Neural cell (in vitro differentiated cells): ENCODE results near the gene ZSWIM1. TPM values are rescaled to one million over a fixed set of nuclear protein-coding genes. Genes with fewer than 3 reads are reported as not detected.

Experiments
- H2AFZ ChIP-seq: fragments of 200-600, 300-800 bp; sonication (generic), shearing (Covaris generic); 2 replicates; pipeline ENCODE4 v1.6.0; 2014; ENCODE audit warnings: low read depth, mild to moderate bottlenecking, antibody characterized with exemption, low read length, moderate library complexity
- H3F3A ChIP-seq: fragments of 200-600 bp; shearing (Covaris generic); 2 replicates; pipeline ENCODE4 v1.6.1; 2016; ENCODE audit warnings: mild to moderate bottlenecking, moderate library complexity, mixed read lengths, antibody characterized with exemption, low read length; ENCODE audit not compliant: insufficient read depth, poor library complexity, severe bottlenecking
- H3K27ac ChIP-seq: fragments of 200-600, 300-800 bp; sonication (generic), shearing (Covaris generic); 2 replicates; pipeline ENCODE4 v1.5.1; 2014; ENCODE audit warnings: mild to moderate bottlenecking, low read length, moderate library complexity
- H3K27me3 ChIP-seq: fragments of 300-800, 200-600 bp; sonication (generic), shearing (Covaris generic); 2 replicates; pipeline ENCODE4 v1.6.0; 2014; ENCODE audit warnings: mild to moderate bottlenecking, low read depth, low read length, moderate library complexity; ENCODE audit not compliant: insufficient read depth
- H3K36me3 ChIP-seq: fragments of 300-800, 200-600 bp; sonication (generic), shearing (Covaris generic); 2 replicates; pipeline ENCODE4 v1.5.1; 2014; ENCODE audit warnings: mild to moderate bottlenecking, antibody characterized with exemption, low read length, moderate library complexity; ENCODE audit not compliant: insufficient read depth
- H3K4me2 ChIP-seq: fragments of 300-800, 200-600 bp; sonication (generic), shearing (Covaris generic); 2 replicates; pipeline ENCODE4 v1.6.0; 2014; ENCODE audit warnings: mild to moderate bottlenecking, low read length
- H3K4me3 ChIP-seq: fragments of 300-800, 200-600 bp; sonication (generic), shearing (Covaris generic); 2 replicates; pipeline ENCODE4 v1.5.1; 2014; ENCODE audit warnings: mild to moderate bottlenecking, low read length, moderate library complexity
- H3K79me2 ChIP-seq: fragments of 200-600 bp; shearing (Covaris generic); replicated peaks from 2 replicates; pipeline ENCODE4 v1.6.0; 2014; ENCODE audit warnings: mild to moderate bottlenecking, low read length, moderate library complexity; ENCODE audit not compliant: insufficient read depth
- H3K9ac ChIP-seq: fragments of 300-800, 200-600 bp; sonication (generic), shearing (Covaris generic); 2 replicates; pipeline ENCODE4 v1.6.1; 2016; ENCODE audit warnings: mild to moderate bottlenecking, low read length, mixed read lengths
- H3K9me2 ChIP-seq: fragments of 200-600 bp; shearing (Covaris generic); 2 replicates; pipeline ENCODE4 v1.6.1; 2016; ENCODE audit warnings: mild to moderate bottlenecking, low read length, mixed read lengths; ENCODE audit not compliant: insufficient read depth
- H3K9me3 ChIP-seq: fragments of 200-600, 300-800 bp; sonication (generic), shearing (Covaris generic); 2 replicates; pipeline ENCODE4 v1.6.1; 2016; ENCODE audit warnings: mild to moderate bottlenecking, mixed run types, low read length, moderate library complexity, mixed read lengths
- H4K20me1 ChIP-seq: fragments of 200-600 bp; shearing (Covaris generic); 2 replicates; pipeline ENCODE4 v1.6.1; 2016; ENCODE audit warnings: mild to moderate bottlenecking, mixed run types; ENCODE audit not compliant: insufficient read depth
- EP300 ChIP-seq: fragments of 450-650 bp; conservative IDR thresholded peaks from 2 replicates; pipeline ENCODE4 v1.6.1; 2014; ENCODE audit warnings: antibody characterized with exemption, mild to moderate bottlenecking, moderate library complexity; ENCODE audit not compliant: poor library complexity, severe bottlenecking
- EZH2 ChIP-seq: fragments of 200-600, 300-800 bp; shearing (Covaris generic), sonication (generic); IDR thresholded peaks from 2 replicates; pipeline ENCODE4 v1.6.1; 2014; ENCODE audit warnings: antibody characterized with exemption, low read length, borderline replicate concordance, mild to moderate bottlenecking; ENCODE audit not compliant: insufficient read depth, poor library complexity, severe bottlenecking
- MXI1 ChIP-seq: fragments of 450-650 bp; conservative IDR thresholded peaks from 2 replicates; pipeline ENCODE4 v1.6.1; 2014; ENCODE audit warnings: antibody characterized with exemption, mild to moderate bottlenecking; ENCODE audit not compliant: poor library complexity, severe bottlenecking
- POLR2AphosphoS5 ChIP-seq: IDR thresholded peaks from 2 replicates; pipeline ENCODE4 v1.6.1; 2012
- RAD21 ChIP-seq: fragments of 450-650 bp; conservative IDR thresholded peaks from 2 replicates; pipeline ENCODE4 v1.6.1; 2014; ENCODE audit warnings: antibody characterized with exemption, mild to moderate bottlenecking, moderate library complexity
- SMC3 ChIP-seq: fragments of 450-650 bp; conservative IDR thresholded peaks from 2 replicates; pipeline ENCODE4 v1.6.1; 2014; ENCODE audit warnings: antibody characterized with exemption, mild to moderate bottlenecking, moderate library complexity; ENCODE audit not compliant: poor library complexity
- TAF1 ChIP-seq: IDR thresholded peaks from 2 replicates; pipeline ENCODE4 v1.6.1; 2012; ENCODE audit warnings: low read depth
- polyA plus RNA-seq: library from polyadenylated mRNA; depleted of rRNA; stranded (reverse); fragments of >200 nt; gene quantifications from 2 replicates; pipeline ENCODE4 v1.2.3, GENCODE V29; 2014
- TF ChIP-seq, protein P1 (sequence below): fragments of 450-650 bp; IDR thresholded peaks from 2 replicates; pipeline ENCODE4 v1.5.1; 2014; ENCODE audit warnings: antibody characterized with exemption, mild to moderate bottlenecking, moderate library complexity; ENCODE audit not compliant: poor library complexity, severe bottlenecking
- TF ChIP-seq, protein P2 (sequence below): IDR thresholded peaks from 2 replicates; pipeline ENCODE4 v1.6.1; 2012; ENCODE audit warnings: borderline replicate concordance

Gene ZSWIM1
- polyA plus RNA-seq, 1 donor from 2014 or later = 3.3 TPM

DNA sequence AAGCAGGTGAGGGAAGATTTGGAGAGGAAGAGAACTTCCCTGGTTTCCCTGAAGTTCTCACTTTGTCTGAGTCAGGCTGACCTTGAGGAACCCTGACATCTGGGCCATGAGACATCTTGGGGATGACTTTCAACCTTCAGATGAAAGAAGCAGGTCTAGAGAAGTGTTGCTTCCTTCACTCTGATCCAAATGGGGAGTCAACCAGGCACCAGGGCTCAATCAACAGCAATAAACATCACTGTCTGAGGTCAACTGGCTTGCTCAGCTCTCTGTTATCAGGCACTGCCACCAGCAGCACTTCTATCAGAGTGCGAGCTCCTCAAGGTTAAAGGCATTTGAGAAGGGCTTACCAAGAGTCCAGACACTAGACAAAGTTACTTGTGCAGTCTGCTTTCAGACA is 30.1 kb upstream of the ZSWIM1 start:
- H3K27ac ChIP-seq = no peak overlapping the region
- no peaks in the 10 kb centered on the region for H3K36me3 ChIP-seq
- TF ChIP-seq POLR2AphosphoS5 (no peak), EZH2 (no peak), SMC3 (no peak), EP300 (no peak), RAD21 (no peak)
- TF ChIP-seq, protein P1, sequence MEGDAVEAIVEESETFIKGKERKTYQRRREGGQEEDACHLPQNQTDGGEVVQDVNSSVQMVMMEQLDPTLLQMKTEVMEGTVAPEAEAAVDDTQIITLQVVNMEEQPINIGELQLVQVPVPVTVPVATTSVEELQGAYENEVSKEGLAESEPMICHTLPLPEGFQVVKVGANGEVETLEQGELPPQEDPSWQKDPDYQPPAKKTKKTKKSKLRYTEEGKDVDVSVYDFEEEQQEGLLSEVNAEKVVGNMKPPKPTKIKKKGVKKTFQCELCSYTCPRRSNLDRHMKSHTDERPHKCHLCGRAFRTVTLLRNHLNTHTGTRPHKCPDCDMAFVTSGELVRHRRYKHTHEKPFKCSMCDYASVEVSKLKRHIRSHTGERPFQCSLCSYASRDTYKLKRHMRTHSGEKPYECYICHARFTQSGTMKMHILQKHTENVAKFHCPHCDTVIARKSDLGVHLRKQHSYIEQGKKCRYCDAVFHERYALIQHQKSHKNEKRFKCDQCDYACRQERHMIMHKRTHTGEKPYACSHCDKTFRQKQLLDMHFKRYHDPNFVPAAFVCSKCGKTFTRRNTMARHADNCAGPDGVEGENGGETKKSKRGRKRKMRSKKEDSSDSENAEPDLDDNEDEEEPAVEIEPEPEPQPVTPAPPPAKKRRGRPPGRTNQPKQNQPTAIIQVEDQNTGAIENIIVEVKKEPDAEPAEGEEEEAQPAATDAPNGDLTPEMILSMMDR = no peak
- TF ChIP-seq, protein P2, sequence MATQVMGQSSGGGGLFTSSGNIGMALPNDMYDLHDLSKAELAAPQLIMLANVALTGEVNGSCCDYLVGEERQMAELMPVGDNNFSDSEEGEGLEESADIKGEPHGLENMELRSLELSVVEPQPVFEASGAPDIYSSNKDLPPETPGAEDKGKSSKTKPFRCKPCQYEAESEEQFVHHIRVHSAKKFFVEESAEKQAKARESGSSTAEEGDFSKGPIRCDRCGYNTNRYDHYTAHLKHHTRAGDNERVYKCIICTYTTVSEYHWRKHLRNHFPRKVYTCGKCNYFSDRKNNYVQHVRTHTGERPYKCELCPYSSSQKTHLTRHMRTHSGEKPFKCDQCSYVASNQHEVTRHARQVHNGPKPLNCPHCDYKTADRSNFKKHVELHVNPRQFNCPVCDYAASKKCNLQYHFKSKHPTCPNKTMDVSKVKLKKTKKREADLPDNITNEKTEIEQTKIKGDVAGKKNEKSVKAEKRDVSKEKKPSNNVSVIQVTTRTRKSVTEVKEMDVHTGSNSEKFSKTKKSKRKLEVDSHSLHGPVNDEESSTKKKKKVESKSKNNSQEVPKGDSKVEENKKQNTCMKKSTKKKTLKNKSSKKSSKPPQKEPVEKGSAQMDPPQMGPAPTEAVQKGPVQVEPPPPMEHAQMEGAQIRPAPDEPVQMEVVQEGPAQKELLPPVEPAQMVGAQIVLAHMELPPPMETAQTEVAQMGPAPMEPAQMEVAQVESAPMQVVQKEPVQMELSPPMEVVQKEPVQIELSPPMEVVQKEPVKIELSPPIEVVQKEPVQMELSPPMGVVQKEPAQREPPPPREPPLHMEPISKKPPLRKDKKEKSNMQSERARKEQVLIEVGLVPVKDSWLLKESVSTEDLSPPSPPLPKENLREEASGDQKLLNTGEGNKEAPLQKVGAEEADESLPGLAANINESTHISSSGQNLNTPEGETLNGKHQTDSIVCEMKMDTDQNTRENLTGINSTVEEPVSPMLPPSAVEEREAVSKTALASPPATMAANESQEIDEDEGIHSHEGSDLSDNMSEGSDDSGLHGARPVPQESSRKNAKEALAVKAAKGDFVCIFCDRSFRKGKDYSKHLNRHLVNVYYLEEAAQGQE = no peak

DNA sequence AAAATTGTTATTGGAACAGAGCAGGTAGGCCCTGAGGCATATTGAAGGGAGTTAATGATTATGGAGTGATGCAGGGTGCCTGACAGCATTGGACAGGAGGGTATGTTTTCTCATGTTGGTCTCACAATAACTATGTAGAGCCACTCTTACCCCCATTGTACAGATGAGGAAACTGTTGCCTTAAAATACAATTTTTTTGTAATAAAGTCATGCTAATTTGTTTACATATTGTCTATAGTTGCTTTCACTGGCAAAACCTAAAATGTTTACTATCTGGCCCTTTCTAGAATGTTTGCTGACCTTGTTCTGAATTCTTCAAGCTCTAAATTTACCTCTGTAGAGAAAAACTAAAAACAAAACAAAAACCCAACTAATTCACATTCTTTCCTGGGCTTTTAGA is 29.5 kb upstream of the ZSWIM1 start:
- Histone ChIP-seq H3F3A (no peaks in the 10 kb centered on the region), H3K4me3 (no peak overlapping the region), H3K9me3 (no peaks in the 10 kb centered on the region), H3K4me2 (no peak overlapping the region), H3K27ac (no peak overlapping the region), H3K27me3 (no peaks in the 10 kb centered on the region), H2AFZ (no peak overlapping the region), H3K36me3 (no peaks in the 10 kb centered on the region), H3K9ac (no peak overlapping the region), H4K20me1 (no peaks in the 10 kb centered on the region), H3K79me2 (peaks cover 9% of the 10 kb centered on the region), H3K9me2 (no peaks in the 10 kb centered on the region)
- TF ChIP-seq MXI1 (no peak), EP300 (no peak), TAF1 (no peak)

More for the DNA sequence above, 30.1 kb upstream of the ZSWIM1 start:
- Histone ChIP-seq H3K27me3 (no peaks in the 10 kb centered on the region), H3K4me2 (no peak overlapping the region), H3K9me2 (no peaks in the 10 kb centered on the region), H2AFZ (no peak overlapping the region), H4K20me1 (no peaks in the 10 kb centered on the region), H3K79me2 (peaks cover 3% of the 10 kb centered on the region), H3K9me3 (no peaks in the 10 kb centered on the region), H3K4me3 (no peak overlapping the region), H3F3A (no peaks in the 10 kb centered on the region), H3K9ac (no peak overlapping the region)

DNA sequence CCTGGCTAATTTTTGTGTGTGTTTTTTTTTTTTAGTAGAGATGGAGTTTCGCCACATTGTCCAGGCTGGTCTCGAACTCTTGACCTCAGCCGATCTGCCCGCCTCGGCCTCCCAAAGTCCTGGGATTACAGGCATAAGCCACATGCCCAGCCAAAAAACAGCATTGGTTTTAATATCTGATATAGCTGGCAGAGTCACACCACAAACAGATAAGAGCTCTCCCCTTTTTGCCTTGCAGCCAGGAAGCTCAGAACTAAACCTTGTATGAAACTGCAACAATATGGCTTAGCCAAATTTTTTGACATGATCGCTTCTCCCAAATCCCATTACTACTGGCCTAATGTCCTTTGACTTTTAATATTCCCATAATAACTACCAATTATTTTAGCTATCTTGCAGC is 28.7 kb upstream of the ZSWIM1 start:
- no peaks in the 10 kb centered on the region for H3F3A ChIP-seq

More for the DNA sequence above, 28.7 kb upstream of the ZSWIM1 start:
- H3K79me2 ChIP-seq = peaks cover 13% of the 10 kb centered on the region
- TF ChIP-seq EP300 = no peak
- no peak for TF ChIP-seq EZH2
- TF ChIP-seq, protein P1 = no peak
- no peak for TF ChIP-seq MXI1
- TF ChIP-seq SMC3 = no peak
- TF ChIP-seq TAF1 = no peak
- no peak for TF ChIP-seq POLR2AphosphoS5
- TF ChIP-seq, protein P2 = no peak
- no peak for TF ChIP-seq RAD21
- no peaks in the 10 kb centered on the region for H3K9me2 ChIP-seq
- H3K36me3 ChIP-seq = no peaks in the 10 kb centered on the region
- no peaks in the 10 kb centered on the region for H3K9me3 ChIP-seq
- H3K27me3 ChIP-seq = no peaks in the 10 kb centered on the region
- H4K20me1 ChIP-seq = no peaks in the 10 kb centered on the region
- H2AFZ ChIP-seq = no peak overlapping the region
- H3K27ac ChIP-seq = no peak overlapping the region
- no peak overlapping the region for H3K4me2 ChIP-seq
- no peak overlapping the region for H3K4me3 ChIP-seq
- no peak overlapping the region for H3K9ac ChIP-seq
